Activated CD8-positive, alpha-beta memory T cell treated with anti-CD3 and anti-CD28 coated beads for 4 hours (primary cell): ENCODE data around the gene ALDH1L2.
"Not testable (repeated sequence)": the region's sequence is repeated elsewhere in the genome, so short reads cannot be mapped to it uniquely, and the experiment has no call there.

Source experiments
- DNase-seq, 2 donors: peaks; one replicate each; pipeline ENCODE4 v3.0.0-alpha.2; 2020; ENCODE audit warnings: low read depth in 2 of 2

The ALDH1L2 gene

DNA sequence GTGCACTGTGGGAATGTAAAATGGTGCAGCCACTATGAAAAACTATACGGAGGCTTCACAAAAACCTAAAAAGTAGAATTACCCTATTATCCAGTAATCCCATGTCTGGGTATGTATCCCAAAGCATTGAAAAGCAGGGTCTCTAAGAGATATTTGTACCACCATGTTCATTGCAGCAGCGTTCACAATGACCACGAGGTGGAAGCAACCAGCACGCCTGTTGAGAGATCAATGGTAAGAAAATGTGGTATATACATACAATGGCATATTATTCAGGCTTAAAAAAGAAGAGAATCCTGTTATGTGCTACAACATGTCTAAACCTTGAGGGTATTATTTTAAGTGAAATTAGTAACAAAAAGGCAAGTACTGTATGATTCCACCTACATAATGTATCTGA is 99.1 kb downstream of the ALDH1L2 start:
- DNase-seq, result no peak

DNA sequence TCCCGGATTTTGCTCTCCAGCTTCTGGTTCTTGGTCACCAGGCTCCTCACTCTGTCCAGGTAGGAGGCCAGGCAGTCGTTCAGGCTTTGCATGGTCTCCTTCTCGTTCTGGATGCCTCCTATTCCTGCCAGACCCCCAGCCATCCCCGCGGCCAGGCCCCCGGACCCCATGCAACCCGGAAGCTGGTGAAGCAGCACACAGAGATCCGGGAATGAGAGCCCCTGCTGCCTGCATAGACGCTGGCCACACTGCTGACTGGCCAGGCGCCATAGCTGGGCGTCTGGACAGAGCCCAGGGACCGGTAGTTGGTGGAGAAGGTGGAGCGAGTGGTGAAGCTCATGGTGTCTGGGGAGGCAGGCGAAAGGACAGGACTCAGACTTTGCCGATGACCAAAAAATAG is 106.6 kb downstream of the ALDH1L2 start:
- DNase-seq, result not testable (repeated sequence)

DNA sequence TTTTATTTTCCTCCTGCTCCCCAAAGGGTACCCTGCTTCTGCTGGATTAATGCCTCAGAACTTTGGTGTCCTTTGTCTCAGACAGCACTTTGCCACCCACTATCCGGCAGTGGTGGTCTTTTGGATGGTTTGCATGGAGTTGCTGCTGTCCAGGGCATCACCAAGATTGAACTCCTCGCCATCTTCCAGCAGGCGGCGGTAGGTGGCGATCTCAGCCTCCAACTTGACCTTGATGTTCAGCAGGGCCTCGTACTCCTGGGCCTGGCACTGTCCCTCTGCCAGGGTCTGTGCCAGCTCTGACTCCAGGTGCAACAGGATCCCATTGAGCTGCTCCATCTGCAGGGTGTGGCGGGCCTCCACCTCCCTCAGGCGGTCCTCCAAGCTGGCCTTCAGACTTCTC is 107.6 kb downstream of the ALDH1L2 start:
- DNase-seq, result no peak

DNA sequence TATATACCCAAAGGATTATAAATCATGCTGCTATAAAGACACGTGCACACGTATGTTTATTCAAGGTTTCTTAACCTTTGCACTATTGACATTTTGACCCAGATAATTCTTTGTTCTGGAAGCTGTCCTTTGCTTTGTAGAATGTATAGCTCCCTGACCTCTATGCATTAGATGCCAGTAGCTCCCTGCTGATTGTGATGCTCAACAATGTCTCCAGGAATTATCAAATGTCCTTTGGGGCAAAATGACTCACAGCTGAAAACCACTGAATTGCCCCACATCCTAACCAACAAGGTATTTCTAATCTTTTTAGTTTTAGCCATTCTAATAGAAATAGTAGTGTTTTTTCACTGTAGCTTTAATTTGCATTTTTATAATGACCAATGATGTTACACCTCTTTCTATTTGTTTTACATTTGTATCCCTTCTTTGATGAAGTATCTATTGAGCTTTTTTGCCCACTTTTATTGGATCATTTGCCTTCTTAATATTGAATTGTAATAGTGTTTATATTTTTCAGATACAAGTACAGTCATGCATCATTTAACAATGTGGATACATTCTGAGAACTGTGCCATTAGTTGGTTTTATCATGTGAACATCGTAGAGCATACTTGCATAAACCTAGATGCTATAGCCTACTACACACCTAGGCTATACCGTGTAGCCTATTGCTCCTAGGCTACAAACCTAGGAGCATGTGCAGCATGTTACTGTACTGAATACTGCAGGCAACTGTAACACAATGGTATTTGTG is 108.5 kb downstream of the ALDH1L2 start:
- DNase-seq, result no peak

DNA sequence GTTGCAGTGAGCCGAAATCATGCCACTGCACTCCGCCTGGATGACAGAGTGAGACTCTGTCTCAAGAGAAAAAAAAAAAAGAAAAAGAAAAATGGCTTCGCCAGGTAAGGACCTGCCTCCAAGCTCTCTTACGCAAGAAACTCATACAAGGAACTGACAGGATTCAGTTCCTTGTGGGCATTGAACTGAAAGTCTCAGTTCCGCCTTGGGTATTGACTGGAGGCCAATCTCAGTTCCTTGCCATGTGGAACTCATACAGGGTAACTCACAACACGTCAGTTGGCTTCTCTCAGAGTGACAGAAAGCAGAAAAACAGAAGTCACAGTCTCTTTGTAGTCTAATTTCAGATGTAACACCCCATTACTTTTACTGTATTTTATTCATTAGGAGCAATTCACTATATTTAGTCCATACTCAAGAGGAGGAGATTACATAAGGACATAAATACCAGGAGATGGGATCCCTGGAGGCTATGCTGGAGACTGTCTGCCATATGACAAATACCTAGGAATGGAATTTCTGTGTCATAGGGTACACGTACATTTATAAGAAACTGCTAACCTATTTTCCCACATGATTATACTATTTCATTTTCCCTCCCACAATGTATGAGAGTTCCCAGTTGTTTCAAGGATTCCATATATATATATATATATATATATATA is 109.5 kb downstream of the ALDH1L2 start:
- no peak for DNase-seq

DNA sequence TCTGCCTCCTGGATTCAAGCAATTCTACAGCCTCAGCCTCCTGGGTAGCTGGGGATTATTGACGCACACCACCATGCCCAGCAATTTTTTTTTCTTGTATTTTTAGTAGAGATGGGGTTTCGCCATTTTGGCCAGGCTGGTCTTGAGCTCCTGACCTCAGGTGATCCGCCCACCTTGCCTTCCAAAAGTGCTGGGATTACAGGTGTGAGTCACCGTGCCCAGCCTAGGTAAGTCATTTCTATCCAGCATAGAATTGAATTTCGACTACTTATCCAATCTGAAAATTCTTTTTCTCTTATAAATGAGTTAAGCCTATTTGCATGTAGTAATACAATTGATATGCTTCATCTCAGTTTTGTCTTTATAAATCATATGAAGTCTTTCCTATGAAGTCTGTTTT is 111.0 kb downstream of the ALDH1L2 start:
- DNase-seq, result no peak

DNA sequence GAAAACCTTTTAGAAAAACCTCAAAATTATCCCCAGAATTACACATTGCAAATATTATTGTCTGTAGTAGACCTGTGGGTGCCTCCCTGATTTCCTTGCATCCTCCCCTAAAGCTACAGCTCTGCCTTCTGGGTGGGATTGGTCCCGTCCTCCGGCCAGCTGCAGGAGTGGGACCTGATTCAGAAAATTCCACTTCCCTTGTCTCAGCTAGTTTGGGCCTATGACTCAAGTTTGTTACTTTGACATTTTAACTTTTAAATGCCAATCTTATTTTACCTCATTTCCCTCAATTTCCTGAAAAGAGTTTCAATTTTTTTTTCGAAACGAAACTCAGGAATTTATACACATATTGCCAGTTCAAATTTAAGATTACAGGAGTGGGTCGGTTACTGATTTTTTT is 113.0 kb downstream of the ALDH1L2 start:
- no peak for DNase-seq
